H1 (cell line): ENCODE data around the gene FOXP4.

Experiments used
- ATF3 ChIP-seq: IDR thresholded peaks from 2 replicates; pipeline ENCODE4 v1.6.1; 2011; ENCODE audit warnings: low read depth, mild to moderate bottlenecking, low read length; ENCODE audit not compliant: insufficient read depth
- CBX5 ChIP-seq: fragments of 300-800, 300-1000 bp; sonication (generic); IDR thresholded peaks from 2 replicates; pipeline ENCODE4 v1.7.1; 2016; ENCODE audit warnings: antibody characterized with exemption, low read length, low read depth
- CHD7 ChIP-seq: fragments of 300-600 bp; sonication (generic); IDR thresholded peaks from 2 replicates; pipeline ENCODE4 v1.7.1; 2012; ENCODE audit warnings: low read length, moderate library complexity, mild to moderate bottlenecking, inconsistent platforms; ENCODE audit not compliant: insufficient replicate concordance
- CTCF ChIP-seq, 3 experiments: IDR thresholded peaks; 1 replicate in 2 of 3; 2 replicates in 1 of 3; pipeline versions ENCODE4 v1.5.1 to v1.6.1; 2011; ENCODE audit warnings: low read length in 3 of 3, mild to moderate bottlenecking in 3 of 3, inconsistent platforms in 2 of 3, low read depth in 1 of 3, moderate library complexity in 1 of 3; ENCODE audit not compliant: insufficient read depth in 1 of 3; ENCODE audit errors: control extremely low read depth in 1 of 3
- EGR1 ChIP-seq: IDR thresholded peaks from 2 replicates; pipeline ENCODE4 v1.6.1; 2011; ENCODE audit warnings: low read depth, low read length, borderline replicate concordance
- POLR2A ChIP-seq, 2 experiments: IDR thresholded peaks; 1 replicate in 1 of 2; 2 replicates in 1 of 2; pipeline ENCODE4 v1.6.1; 2011; ENCODE audit warnings: low read depth in 2 of 2, low read length in 2 of 2, mild to moderate bottlenecking in 2 of 2; ENCODE audit errors: control extremely low read depth in 1 of 2
- SRF ChIP-seq: IDR thresholded peaks from 2 replicates; pipeline ENCODE4 v1.6.1; 2011; ENCODE audit warnings: mild to moderate bottlenecking, low read depth, low read length, moderate library complexity
- TAF1 ChIP-seq: IDR thresholded peaks from 2 replicates; pipeline ENCODE4 v1.6.1; 2011; ENCODE audit warnings: mild to moderate bottlenecking, low read depth, low read length
- TBP ChIP-seq: IDR thresholded peaks from 2 replicates; pipeline ENCODE4 v1.6.1; 2011; ENCODE audit warnings: low read depth, low read length, improper control_type of control experiment

GRCh38 chr6:41547799-41548097, 1.6 kb downstream of the FOXP4 start:
- TF ChIP-seq SRF (no peak), TAF1 (no peak), TBP (no peak), CTCF (IDR thresholded peaks at IDR 0.05; ENCODE audit: control extremely low read depth in 1 of 3, insufficient read depth in 1 of 3, low read depth in 1 of 3, low read length in 3 of 3) (no peak), CHD7 (no peak), ATF3 (no peak), POLR2A (IDR thresholded peaks at IDR 0.05; ENCODE audit: control extremely low read depth in 1 of 2, low read depth in 2 of 2, low read length in 2 of 2) (no peak), EGR1 (no peak), CBX5 (no peak)
